Upper lobe of left lung (tissue), 4 donors: Measurements from ENCODE around the gene MYO18A.

Experiments used
- POLR2A ChIP-seq, 4 donors: fragments of 450-650 bp; IDR thresholded peaks; one replicate each; pipeline ENCODE4 v1.5.1; 2016 to 2017; ENCODE audit warnings: antibody characterized with exemption in 4 of 4, mild to moderate bottlenecking in 2 of 4
- TF ChIP-seq, protein P1 (sequence below), 6 experiments: fragments of 450-650 bp in 4 of 6; fragments of 200-600 bp in 2 of 6; sonication (generic) in 2 of 6; IDR thresholded peaks; one replicate each; pipeline ENCODE4 v1.5.1; 2016 to 2019; ENCODE audit warnings: antibody characterized with exemption in 6 of 6

DNA sequence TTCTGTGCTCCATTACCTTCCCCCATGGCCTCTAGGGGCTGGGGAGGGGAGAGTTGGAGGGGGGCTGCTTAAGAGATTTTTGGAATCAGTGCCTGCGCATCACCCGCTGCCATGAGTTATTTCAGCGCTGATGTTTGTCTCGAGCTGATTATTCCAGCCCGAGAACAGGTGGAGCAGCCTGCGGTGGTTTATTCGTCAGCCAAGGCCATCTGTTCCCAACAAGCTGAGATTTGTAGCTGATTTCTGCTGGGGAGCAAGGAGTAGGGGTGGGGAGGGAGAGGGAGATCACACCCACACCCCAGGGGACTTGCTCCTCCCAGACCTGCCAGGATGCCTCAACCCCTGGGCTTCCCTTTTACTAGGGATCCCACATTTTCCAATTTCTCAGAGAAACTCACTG lies 114.2 kb downstream of the MYO18A start:
- TF ChIP-seq, protein P1, sequence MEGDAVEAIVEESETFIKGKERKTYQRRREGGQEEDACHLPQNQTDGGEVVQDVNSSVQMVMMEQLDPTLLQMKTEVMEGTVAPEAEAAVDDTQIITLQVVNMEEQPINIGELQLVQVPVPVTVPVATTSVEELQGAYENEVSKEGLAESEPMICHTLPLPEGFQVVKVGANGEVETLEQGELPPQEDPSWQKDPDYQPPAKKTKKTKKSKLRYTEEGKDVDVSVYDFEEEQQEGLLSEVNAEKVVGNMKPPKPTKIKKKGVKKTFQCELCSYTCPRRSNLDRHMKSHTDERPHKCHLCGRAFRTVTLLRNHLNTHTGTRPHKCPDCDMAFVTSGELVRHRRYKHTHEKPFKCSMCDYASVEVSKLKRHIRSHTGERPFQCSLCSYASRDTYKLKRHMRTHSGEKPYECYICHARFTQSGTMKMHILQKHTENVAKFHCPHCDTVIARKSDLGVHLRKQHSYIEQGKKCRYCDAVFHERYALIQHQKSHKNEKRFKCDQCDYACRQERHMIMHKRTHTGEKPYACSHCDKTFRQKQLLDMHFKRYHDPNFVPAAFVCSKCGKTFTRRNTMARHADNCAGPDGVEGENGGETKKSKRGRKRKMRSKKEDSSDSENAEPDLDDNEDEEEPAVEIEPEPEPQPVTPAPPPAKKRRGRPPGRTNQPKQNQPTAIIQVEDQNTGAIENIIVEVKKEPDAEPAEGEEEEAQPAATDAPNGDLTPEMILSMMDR (IDR thresholded peaks at IDR 0.05): no peak
- TF ChIP-seq POLR2A (IDR thresholded peaks at IDR 0.05): no peak
